GM12878 (cell line): ENCODE results near the gene NUDT3. TPM values are rescaled to one million over a fixed set of nuclear protein-coding genes. Genes with fewer than 3 reads are reported as not detected.

Experiments used
- BHLHE40 ChIP-seq, 2 experiments: fragments of 450-650 bp in 1 of 2; IDR thresholded peaks; 2 replicates each; pipeline ENCODE4 v1.6.1; 2011 to 2017; ENCODE audit warnings: low read depth in 2 of 2, borderline replicate concordance in 1 of 2, improper control_type of control experiment in 1 of 2, low read length in 1 of 2, mild to moderate bottlenecking in 1 of 2
- ETV6 ChIP-seq, 2 experiments: fragments of 450-650 bp in 1 of 2; IDR thresholded peaks in 1 of 2; conservative IDR thresholded peaks in 1 of 2; 2 replicates each; pipeline ENCODE4 v1.6.1; 2014; ENCODE audit warnings: antibody characterized with exemption in 1 of 2, borderline replicate concordance in 1 of 2, low read depth in 1 of 2, mild to moderate bottlenecking in 1 of 2, moderate library complexity in 1 of 2
- MTA3 ChIP-seq: IDR thresholded peaks from 2 replicates; pipeline ENCODE4 v1.6.1; 2012; ENCODE audit warnings: low read length, inconsistent platforms, borderline replicate concordance
- NBN ChIP-seq: fragments of 450-650 bp; IDR thresholded peaks from 2 replicates; pipeline ENCODE4 v1.6.1; 2016
- PAX5 ChIP-seq: IDR thresholded peaks from 2 replicates; pipeline ENCODE4 v1.6.1; 2011; ENCODE audit warnings: low read depth, low read length, borderline replicate concordance
- RELA ChIP-seq: fragments of 450-650 bp; IDR thresholded peaks from 2 replicates; pipeline ENCODE4 v1.8.0; 2014; ENCODE audit warnings: borderline replicate concordance; ENCODE audit not compliant: partially characterized antibody
- RFX5 ChIP-seq: IDR thresholded peaks from 2 replicates; pipeline ENCODE4 v1.6.1; 2011; ENCODE audit warnings: low read depth, low read length, improper control_type of control experiment
- TCF12 ChIP-seq: IDR thresholded peaks from 2 replicates; pipeline ENCODE4 v1.6.1; 2011; ENCODE audit warnings: low read depth, mild to moderate bottlenecking, low read length
- polyA plus RNA-seq, 11 experiments: library from polyadenylated mRNA; depleted of rRNA in 4 of 11; unstranded in 6 of 11; stranded (reverse) in 5 of 11; fragments of >200 nt; fragmentation: Nextera tagmentation in 4 of 11; fragmentation: Illumina TruSeq in 1 of 11; extraction: Ambion mirVana in 4 of 11; extraction: Trizol in 1 of 11; gene quantifications; 1 replicate in 1 of 11; 2 replicates in 10 of 11; pipeline versions ENCODE4 v1.2.1 to v1.2.3, GENCODE V29; 2011 to 2016; ENCODE audit warnings: inconsistent platforms in 2 of 11, missing spikeins in 2 of 11, low read depth in 1 of 11
- total RNA-seq, 4 experiments: library from RNA; depleted of rRNA in 3 of 4; stranded (reverse); fragments of >200 nt in 3 of 4; fragmentation: Illumina TruSeq in 1 of 4; extraction: Trizol in 1 of 4; gene quantifications; 2 replicates each; pipeline versions ENCODE4 v1.2.1 to v1.2.3, GENCODE V29; 2013 to 2021
- TF ChIP-seq, protein P1 (sequence below): fragments of 450-650 bp; IDR thresholded peaks from 2 replicates; pipeline ENCODE4 v1.6.1; 2016; ENCODE audit warnings: mild to moderate bottlenecking
- TF ChIP-seq, protein P2 (sequence below): fragments of 450-650 bp; IDR thresholded peaks from 2 replicates; pipeline ENCODE4 v1.6.1; 2017; ENCODE audit warnings: mild to moderate bottlenecking, low read depth, inconsistent platforms; ENCODE audit not compliant: poor library complexity, severe bottlenecking

The NUDT3 gene
- total and polyA plus RNA-seq, 10 of the 15 experiments (the other 5 are each of a cell fraction or from before 2014, with no cell fraction given), result 2.4 to 32.3 (median 25.5) TPM

DNA sequence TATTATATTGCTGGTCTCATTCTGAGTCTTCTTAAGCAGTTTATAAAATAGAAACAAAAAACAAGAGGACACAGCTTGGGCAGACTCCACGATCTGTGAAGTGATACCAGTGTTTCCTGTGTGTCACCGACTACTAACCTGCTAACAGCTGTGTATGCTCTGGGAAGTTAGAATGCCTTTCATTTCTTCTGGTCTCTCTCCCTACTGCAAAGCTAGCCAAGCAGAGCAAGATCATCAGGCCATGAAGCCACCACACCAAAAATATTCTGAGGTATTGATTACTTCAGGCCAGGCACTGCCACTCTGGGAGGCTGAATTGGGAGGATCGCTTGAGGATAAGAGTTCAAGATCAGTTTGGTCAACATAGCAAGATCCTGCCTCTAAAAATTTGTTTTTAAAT lies 96.7 kb downstream of the NUDT3 start (continued):
- TF ChIP-seq ETV6 (conservative IDR thresholded peaks at IDR 0.05 in 1 of 2, IDR thresholded peaks at IDR 0.05 in 1 of 2; ENCODE audit: borderline replicate concordance in 1 of 2, low read depth in 1 of 2) (peak in 1 of 2 experiments; percentile 66; a peak in 1 of 4 replicates), BHLHE40 (IDR thresholded peaks at IDR 0.05; ENCODE audit: borderline replicate concordance in 1 of 2, low read depth in 2 of 2, low read length in 1 of 2) (no peak), MTA3 (peak; percentile 81; the same call in 1 of the 2 replicates), NBN (0 out of 2 replicates have a peak, but pooled peaks have one; percentile 26), RELA (no peak), TCF12 (peak; percentile 85), RFX5 (no peak), PAX5 (peak; percentile 88)
- TF ChIP-seq, protein P1, sequence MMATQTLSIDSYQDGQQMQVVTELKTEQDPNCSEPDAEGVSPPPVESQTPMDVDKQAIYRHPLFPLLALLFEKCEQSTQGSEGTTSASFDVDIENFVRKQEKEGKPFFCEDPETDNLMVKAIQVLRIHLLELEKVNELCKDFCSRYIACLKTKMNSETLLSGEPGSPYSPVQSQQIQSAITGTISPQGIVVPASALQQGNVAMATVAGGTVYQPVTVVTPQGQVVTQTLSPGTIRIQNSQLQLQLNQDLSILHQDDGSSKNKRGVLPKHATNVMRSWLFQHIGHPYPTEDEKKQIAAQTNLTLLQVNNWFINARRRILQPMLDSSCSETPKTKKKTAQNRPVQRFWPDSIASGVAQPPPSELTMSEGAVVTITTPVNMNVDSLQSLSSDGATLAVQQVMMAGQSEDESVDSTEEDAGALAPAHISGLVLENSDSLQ, result no peak; the same call in 1 of the 2 replicates
- TF ChIP-seq, protein P2, sequence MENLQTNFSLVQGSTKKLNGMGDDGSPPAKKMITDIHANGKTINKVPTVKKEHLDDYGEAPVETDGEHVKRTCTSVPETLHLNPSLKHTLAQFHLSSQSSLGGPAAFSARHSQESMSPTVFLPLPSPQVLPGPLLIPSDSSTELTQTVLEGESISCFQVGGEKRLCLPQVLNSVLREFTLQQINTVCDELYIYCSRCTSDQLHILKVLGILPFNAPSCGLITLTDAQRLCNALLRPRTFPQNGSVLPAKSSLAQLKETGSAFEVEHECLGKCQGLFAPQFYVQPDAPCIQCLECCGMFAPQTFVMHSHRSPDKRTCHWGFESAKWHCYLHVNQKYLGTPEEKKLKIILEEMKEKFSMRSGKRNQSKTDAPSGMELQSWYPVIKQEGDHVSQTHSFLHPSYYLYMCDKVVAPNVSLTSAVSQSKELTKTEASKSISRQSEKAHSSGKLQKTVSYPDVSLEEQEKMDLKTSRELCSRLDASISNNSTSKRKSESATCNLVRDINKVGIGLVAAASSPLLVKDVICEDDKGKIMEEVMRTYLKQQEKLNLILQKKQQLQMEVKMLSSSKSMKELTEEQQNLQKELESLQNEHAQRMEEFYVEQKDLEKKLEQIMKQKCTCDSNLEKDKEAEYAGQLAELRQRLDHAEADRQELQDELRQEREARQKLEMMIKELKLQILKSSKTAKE, result peak; percentile 44
- TF ChIP-seq, all 136 proteins: peak for 31
